HG02970 (cell line): ENCODE data around the gene NDUFB2.
"Not testable (repeated sequence)": the region's sequence is repeated elsewhere in the genome, so short reads cannot be mapped to it uniquely, and the experiment has no call there.

Experiments used
- ATAC-seq: cut with Tn5 transposase; IDR thresholded peaks from one replicate; pipeline ENCODE4 v1.9.1; 2021; ENCODE audit warnings: mild to moderate bottlenecking, moderate library complexity, moderate number of reproducible peaks; ENCODE audit not compliant: unreplicated experiment, low FRiP score

Gene NDUFB2

GRCh38 chr7:140671966-140672365 lies 24.5 kb upstream of the NDUFB2 start:
- ATAC-seq, result no peak

- ATAC-seq, result no peak
These were observed 24.0 kb upstream of the NDUFB2 start, which contains the start of gene ADCK2 for GRCh38 chr7:140672382-140673062. TSS of gene ADCK2 (plus strand) at chr7:140672945. CDS start at chr7:140673331, 386 bp downstream.

- no peak for ATAC-seq
These were observed 23.3 kb upstream of the NDUFB2 start for GRCh38 chr7:140673063-140673773.

- no peak for ATAC-seq
These were observed 22.7 kb upstream of the NDUFB2 start for GRCh38 chr7:140673774-140674155.

- ATAC-seq, result no peak
These were observed 22.1 kb upstream of the NDUFB2 start for GRCh38 chr7:140674356-140674800.

GRCh38 chr7:140674899-140675701 lies 21.4 kb upstream of the NDUFB2 start:
- no peak for ATAC-seq

- no peak for ATAC-seq
These were observed 20.8 kb upstream of the NDUFB2 start for GRCh38 chr7:140675726-140676125.

- peak; percentile 39 for ATAC-seq
These were observed 20.2 kb upstream of the NDUFB2 start for GRCh38 chr7:140676306-140676705.

GRCh38 chr7:140676956-140677355 lies 19.6 kb upstream of the NDUFB2 start:
- ATAC-seq, result not testable (repeated sequence)

- no peak for ATAC-seq
These were observed 19.0 kb upstream of the NDUFB2 start for GRCh38 chr7:140677496-140677895.

- ATAC-seq, result no peak
These were observed 18.3 kb upstream of the NDUFB2 start for GRCh38 chr7:140678081-140678815.

- no peak for ATAC-seq
These were observed 17.7 kb upstream of the NDUFB2 start for GRCh38 chr7:140678816-140679130.

- no peak for ATAC-seq
These were observed 17.3 kb upstream of the NDUFB2 start for GRCh38 chr7:140679186-140679585.

- no peak for ATAC-seq
These were observed 15.6 kb upstream of the NDUFB2 start for GRCh38 chr7:140680886-140681285.

- no peak for ATAC-seq
These were observed 14.7 kb upstream of the NDUFB2 start for GRCh38 chr7:140681766-140682165.

- no peak for ATAC-seq
These were observed 12.9 kb upstream of the NDUFB2 start for GRCh38 chr7:140683657-140684056.

- no peak for ATAC-seq
These were observed 12.2 kb upstream of the NDUFB2 start for GRCh38 chr7:140684066-140684950.

GRCh38 chr7:140685407-140686087 lies 11.0 kb upstream of the NDUFB2 start:
- ATAC-seq, result no peak

GRCh38 chr7:140686921-140687320 lies 9.6 kb upstream of the NDUFB2 start:
- no peak for ATAC-seq
